HG02642 (cell line): ENCODE data around the gene GDE1.

Experiments used
- ATAC-seq: cut with Tn5 transposase; IDR thresholded peaks from one replicate; pipeline ENCODE4 v1.9.1; 2021; ENCODE audit warnings: mild to moderate bottlenecking; ENCODE audit not compliant: unreplicated experiment, poor library complexity

GDE1 gene

GRCh38 chr16:19524616-19525384, 2.9 kb upstream of the GDE1 start:
- ATAC-seq: no peak

- no peak for ATAC-seq
Measured at GRCh38 chr16:19524356-19524615, 2.4 kb upstream of the GDE1 start.

GRCh38 chr16:19523559-19524355, 1.9 kb upstream of the GDE1 start, which contains the start of gene CCP110:
CCP110 (plus strand) TSS chr16:19523942; CDS start chr16:19527882, 3,940 bp downstream.
- ATAC-seq: peak; percentile 75

- no peak for ATAC-seq
Measured at GRCh38 chr16:19523184-19523558, 1.3 kb upstream of the GDE1 start.

GRCh38 chr16:19522760-19523159, 862 bp upstream of the GDE1 start:
- no peak for ATAC-seq

- no peak for ATAC-seq
Measured at GRCh38 chr16:19522397-19522732, 467 bp upstream of the GDE1 start.

GRCh38 chr16:19520861-19521331, 1.0 kb downstream of the GDE1 start:
- no peak for ATAC-seq

- no peak for ATAC-seq
Measured at GRCh38 chr16:19518388-19518787, 3.5 kb downstream of the GDE1 start.

- no peak for ATAC-seq
Measured at GRCh38 chr16:19517424-19518089, 4.3 kb downstream of the GDE1 start.

GRCh38 chr16:19515757-19516156, 6.1 kb downstream of the GDE1 start:
- ATAC-seq: no peak

- no peak for ATAC-seq
Measured at GRCh38 chr16:19513377-19514053, 8.4 kb downstream of the GDE1 start.

GRCh38 chr16:19512297-19512696, 9.6 kb downstream of the GDE1 start:
- ATAC-seq: no peak

GRCh38 chr16:19507867-19508266, 14.0 kb downstream of the GDE1 start:
- ATAC-seq: no peak

GRCh38 chr16:19506965-19507364, 14.9 kb downstream of the GDE1 start:
- no peak for ATAC-seq

GRCh38 chr16:19505600-19506303, 16.1 kb downstream of the GDE1 start:
- no peak for ATAC-seq

- ATAC-seq: no peak
Measured at GRCh38 chr16:19503461-19504075, 18.3 kb downstream of the GDE1 start.

GRCh38 chr16:19502395-19503131, 19.3 kb downstream of the GDE1 start:
- ATAC-seq: no peak

GRCh38 chr16:19499481-19499880, 22.4 kb downstream of the GDE1 start:
- no peak for ATAC-seq

- ATAC-seq: no peak
Measured at GRCh38 chr16:19499006-19499405, 22.9 kb downstream of the GDE1 start.
